Measurements from ENCODE around the gene IPO4.
A peak's percentile ranks its signal among the peaks of the same experiment; 100 is the strongest.

The IPO4 gene

DNA sequence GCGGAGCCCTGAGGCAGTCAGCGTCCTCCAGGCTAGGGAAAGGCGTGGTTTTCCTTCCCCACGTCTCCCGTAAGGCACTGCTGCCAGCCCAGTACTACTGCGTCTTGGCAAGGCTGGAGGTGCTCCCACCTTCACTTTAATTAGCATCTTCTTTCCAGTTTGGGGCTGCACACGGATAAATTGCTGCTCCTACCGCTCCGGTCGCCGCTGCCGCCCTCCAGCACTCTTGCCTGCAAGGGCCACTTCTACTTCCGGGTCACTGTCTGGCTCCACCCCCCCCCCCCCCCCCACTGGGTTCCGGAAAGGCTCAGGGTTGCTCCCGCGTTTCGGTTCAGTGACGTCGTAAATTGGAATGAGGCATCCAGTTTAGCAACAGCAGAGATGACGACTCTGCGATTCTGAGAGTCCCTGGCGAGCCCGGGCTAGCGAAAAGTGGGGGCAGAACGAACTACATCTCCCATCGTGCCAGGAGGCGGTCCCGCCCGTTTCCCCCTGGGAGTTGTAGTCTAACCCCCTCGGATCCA is 43.6 kb upstream of the IPO4 start, which contains the start of gene NEDD8 (continued):
- TF ChIP-seq, protein P1, sequence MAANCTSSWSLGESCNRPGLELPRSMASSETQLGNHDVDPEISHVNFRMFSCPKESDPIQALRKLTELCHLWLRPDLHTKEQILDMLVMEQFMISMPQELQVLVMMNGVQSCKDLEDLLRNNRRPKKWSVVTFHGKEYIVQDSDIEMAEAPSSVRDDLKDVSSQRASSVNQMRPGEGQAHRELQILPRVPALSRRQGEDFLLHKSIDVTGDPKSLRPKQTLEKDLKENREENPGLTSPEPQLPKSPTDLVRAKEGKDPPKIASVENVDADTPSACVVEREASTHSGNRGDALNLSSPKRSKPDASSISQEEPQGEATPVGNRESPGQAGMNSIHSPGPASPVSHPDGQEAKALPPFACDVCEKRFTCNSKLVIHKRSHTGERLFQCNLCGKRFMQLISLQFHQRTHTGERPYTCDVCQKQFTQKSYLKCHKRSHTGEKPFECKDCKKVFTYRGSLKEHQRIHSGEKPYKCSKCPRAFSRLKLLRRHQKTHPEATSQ (tag by site-specific recombination; IDR thresholded peaks at IDR 0.05): no peak
- TF ChIP-seq ZSCAN16 (tag by site-specific recombination; IDR thresholded peaks at IDR 0.05) (no peak), ZEB2 (tag by site-specific recombination; IDR thresholded peaks at IDR 0.05) (peak; percentile 69), SP7 (tag by site-specific recombination; IDR thresholded peaks at IDR 0.05) (peak; percentile 50), KLF10 (tag by site-specific recombination; IDR thresholded peaks at IDR 0.05) (0 out of 2 replicates have a peak, but pooled peaks have one; percentile 9), ZNF610 (tag by site-specific recombination; IDR thresholded peaks at IDR 0.05; ENCODE audit: borderline replicate concordance) (no peak), ZNF558 (tag by site-specific recombination; IDR thresholded peaks at IDR 0.05) (no peak), ZNF416 (tag by site-specific recombination; IDR thresholded peaks at IDR 0.05) (no peak), ZNF169 (tag by site-specific recombination; IDR thresholded peaks at IDR 0.05) (no peak)
- TF ChIP-seq, protein P2, sequence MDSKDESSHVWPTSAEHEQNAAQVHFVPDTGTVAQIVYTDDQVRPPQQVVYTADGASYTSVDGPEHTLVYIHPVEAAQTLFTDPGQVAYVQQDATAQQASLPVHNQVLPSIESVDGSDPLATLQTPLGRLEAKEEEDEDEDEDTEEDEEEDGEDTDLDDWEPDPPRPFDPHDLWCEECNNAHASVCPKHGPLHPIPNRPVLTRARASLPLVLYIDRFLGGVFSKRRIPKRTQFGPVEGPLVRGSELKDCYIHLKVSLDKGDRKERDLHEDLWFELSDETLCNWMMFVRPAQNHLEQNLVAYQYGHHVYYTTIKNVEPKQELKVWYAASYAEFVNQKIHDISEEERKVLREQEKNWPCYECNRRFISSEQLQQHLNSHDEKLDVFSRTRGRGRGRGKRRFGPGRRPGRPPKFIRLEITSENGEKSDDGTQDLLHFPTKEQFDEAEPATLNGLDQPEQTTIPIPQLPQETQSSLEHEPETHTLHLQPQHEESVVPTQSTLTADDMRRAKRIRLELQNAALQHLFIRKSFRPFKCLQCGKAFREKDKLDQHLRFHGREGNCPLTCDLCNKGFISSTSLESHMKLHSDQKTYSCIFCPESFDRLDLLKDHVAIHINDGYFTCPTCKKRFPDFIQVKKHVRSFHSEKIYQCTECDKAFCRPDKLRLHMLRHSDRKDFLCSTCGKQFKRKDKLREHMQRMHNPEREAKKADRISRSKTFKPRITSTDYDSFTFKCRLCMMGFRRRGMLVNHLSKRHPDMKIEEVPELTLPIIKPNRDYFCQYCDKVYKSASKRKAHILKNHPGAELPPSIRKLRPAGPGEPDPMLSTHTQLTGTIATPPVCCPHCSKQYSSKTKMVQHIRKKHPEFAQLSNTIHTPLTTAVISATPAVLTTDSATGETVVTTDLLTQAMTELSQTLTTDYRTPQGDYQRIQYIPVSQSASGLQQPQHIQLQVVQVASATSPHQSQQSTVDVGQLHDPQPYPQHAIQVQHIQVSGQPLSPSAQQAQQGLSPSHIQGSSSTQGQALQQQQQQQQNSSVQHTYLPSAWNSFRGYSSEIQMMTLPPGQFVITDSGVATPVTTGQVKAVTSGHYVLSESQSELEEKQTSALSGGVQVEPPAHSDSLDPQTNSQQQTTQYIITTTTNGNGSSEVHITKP (tag by site-specific recombination; IDR thresholded peaks at IDR 0.05): 0 out of 2 replicates have a peak, but pooled peaks have one; percentile 8
- TF ChIP-seq, protein P3, sequence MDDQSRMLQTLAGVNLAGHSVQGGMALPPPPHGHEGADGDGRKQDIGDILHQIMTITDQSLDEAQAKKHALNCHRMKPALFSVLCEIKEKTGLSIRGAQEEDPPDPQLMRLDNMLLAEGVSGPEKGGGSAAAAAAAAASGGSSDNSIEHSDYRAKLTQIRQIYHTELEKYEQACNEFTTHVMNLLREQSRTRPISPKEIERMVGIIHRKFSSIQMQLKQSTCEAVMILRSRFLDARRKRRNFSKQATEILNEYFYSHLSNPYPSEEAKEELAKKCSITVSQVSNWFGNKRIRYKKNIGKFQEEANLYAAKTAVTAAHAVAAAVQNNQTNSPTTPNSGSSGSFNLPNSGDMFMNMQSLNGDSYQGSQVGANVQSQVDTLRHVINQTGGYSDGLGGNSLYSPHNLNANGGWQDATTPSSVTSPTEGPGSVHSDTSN (CRISPR knock-in tag; IDR thresholded peaks at IDR 0.05): no peak

DNA sequence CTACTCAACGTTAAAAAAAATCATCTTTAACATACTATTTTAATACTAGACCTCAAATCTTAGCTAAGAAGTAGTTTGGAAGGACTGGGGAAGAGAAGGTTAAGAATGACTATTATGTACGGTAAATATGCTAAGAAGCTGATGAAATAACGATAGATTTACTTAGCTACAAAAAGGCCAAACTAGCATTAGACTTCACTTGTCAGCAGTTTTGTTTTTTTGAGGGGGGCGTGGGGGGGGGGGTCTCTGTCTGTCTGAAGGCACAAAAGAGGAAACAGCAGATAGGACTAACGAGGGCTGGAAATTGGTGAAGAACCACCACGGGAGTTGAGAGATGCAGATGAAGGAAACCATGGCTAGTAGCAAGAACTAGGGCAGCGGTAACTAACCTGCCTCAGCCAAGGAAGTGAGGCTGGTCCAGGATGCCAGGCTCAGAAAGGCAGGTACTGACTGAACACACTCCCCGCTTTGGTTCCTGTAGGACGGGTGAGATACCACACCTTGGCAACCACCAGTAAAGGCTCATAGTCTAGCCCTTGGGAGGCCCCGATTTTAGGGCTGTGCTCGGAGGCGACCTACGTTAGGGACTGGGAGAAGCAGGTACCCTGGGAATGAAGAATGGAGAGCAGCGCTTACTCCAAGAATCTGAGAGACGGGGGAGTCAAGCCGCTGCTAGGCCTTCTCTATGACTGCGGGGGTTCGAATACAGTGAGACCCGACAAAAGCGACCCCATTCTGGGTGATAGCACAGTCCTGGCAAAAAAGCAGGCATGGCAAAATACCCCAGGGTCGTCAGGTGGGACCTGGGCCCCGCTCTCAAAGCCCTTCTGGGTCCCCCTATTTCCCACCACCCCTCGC is 42.9 kb upstream of the IPO4 start:
- ChIA-PET CTCF (interaction anchor here (0.6 to 1.0 kb wide), 5 partner anchors 10 to 1160 kb away, joined by 3 to 6 read pairs (median 4); partner anchors contain the start of genes MDP1 and TINF2), POLR2A (interaction anchor here (0.6 to 0.8 kb wide), 2 partner anchors 11 to 95 kb away, joined by 3 read pairs; partner anchors contain the start of genes PSME1 and TINF2)
- H3K27ac ChIP-seq (ENCODE audit: extremely low read depth, low read depth, low read length): peak overlapping the region; percentile 92
- no peaks in the 10 kb centered on the region for H3K9me3 ChIP-seq (ENCODE audit: control insufficient read depth, insufficient read depth, low read depth, low read length)
- H3K4me3 ChIP-seq (ENCODE audit: low read depth, low read length): peak overlapping the region; percentile 69
- TF ChIP-seq ZNF76 (tag by site-specific recombination; IDR thresholded peaks at IDR 0.05; ENCODE audit: borderline replicate concordance, low read depth): peak; percentile 81
- no peak for TF ChIP-seq IKZF3 (tag by site-specific recombination; IDR thresholded peaks at IDR 0.05)
- TF ChIP-seq, protein P2 (tag by site-specific recombination; IDR thresholded peaks at IDR 0.05): peak; percentile 93
- peak; percentile 11; the same call in 1 of the 2 replicates for TF ChIP-seq ZNF324 (tag by site-specific recombination; IDR thresholded peaks at IDR 0.05)
- TF ChIP-seq ZBTB48 (tag by site-specific recombination; IDR thresholded peaks at IDR 0.05): peak; percentile 86
- TF ChIP-seq ZNF792 (tag by site-specific recombination; IDR thresholded peaks at IDR 0.05): no peak
- H3K4me1 ChIP-seq (ENCODE audit: control insufficient read depth, insufficient read depth, low read length): peaks cover 7% of the 10 kb centered on the region
- peaks cover 21 to 45% of the 10 kb centered on the region in 2 experiments for H3K36me3 ChIP-seq (ENCODE audit: control insufficient read depth in 2 of 2, insufficient read depth in 1 of 2, low read length in 2 of 2)
